ENCODE results near the gene ITM2C. TPM values are rescaled to one million over a fixed set of nuclear protein-coding genes. Genes with fewer than 3 reads are reported as not detected.
A peak's percentile ranks its signal among the peaks of the same experiment; 100 is the strongest.

The ITM2C gene
- total and polyA plus RNA-seq, 2 donors (not counting 1 experiment from before 2014, with no cell fraction given): 36.9 to 62.8 TPM

- peak overlapping the region in 4 of 5 experiments; percentile 33 to 57 (median 40) for H3K4me3 ChIP-seq (ENCODE audit: control extremely low read depth in 1 of 5, extremely low read depth in 1 of 5, insufficient read depth in 1 of 5, low read depth in 2 of 5, low read length in 4 of 5)
- peaks cover 93 to 96% of the 10 kb centered on the region in 2 donors for H3K4me1 ChIP-seq (ENCODE audit: control insufficient read depth in 2 of 2, insufficient read depth in 2 of 2, low read length in 2 of 2)
- peak overlapping the region; percentile 48 for H2AFZ ChIP-seq (ENCODE audit: insufficient read depth, low read depth, low read length, poor library complexity, severe bottlenecking)
- WGBS (ENCODE audit: insufficient coverage): 6% methylated on average over 11 of the region's 13 CpGs
- H3K27me3 ChIP-seq (replicated peaks in 1 of 4; ENCODE audit: control extremely low read depth in 1 of 4, control insufficient read depth in 3 of 4, insufficient read depth in 4 of 4, low read length in 3 of 4): no peaks in the 10 kb centered on the region
- H3K27ac ChIP-seq (ENCODE audit: low read length in 2 of 2): peak overlapping the region; percentile 90 to 99
- H3K9me3 ChIP-seq (ENCODE audit: control extremely low read depth in 1 of 3, control insufficient read depth in 2 of 3, insufficient read depth in 1 of 3, low read length in 2 of 3): peaks cover 0 to 7% (median 0%) of the 10 kb centered on the region in 3 donors
- H3K9me3 Mint-ChIP-seq (ENCODE audit: insufficient read depth): no peaks in the 10 kb centered on the region
- H3K9ac ChIP-seq (ENCODE audit: low read length): peak overlapping the region; percentile 59
- DNase-seq (peak; percentile 88), ATAC-seq (ENCODE audit: low read depth) (peak; percentile 77)
- peaks cover 53% of the 10 kb centered on the region for H3K79me2 ChIP-seq (ENCODE audit: control insufficient read depth, insufficient read depth, low read length)
- H3K27ac Mint-ChIP-seq: peak overlapping the region; percentile 87
- H3K4me3 Mint-ChIP-seq: peak overlapping the region; percentile 80
- no peaks in the 10 kb centered on the region for H4K20me1 ChIP-seq (ENCODE audit: control insufficient read depth, insufficient read depth, low read length, poor library complexity, severe bottlenecking)
- H3K27me3 Mint-ChIP-seq: no peaks in the 10 kb centered on the region
- POLR2A ChIA-PET: interaction anchor here (0.5 to 1.1 kb wide), 2 partner anchors 9 to 33 kb away, joined by 3 to 4 read pairs; partner anchors contain the start of gene ITM2C
- peaks cover 72% of the 10 kb centered on the region for H3K4me1 Mint-ChIP-seq
- H3K4me2 ChIP-seq (replicated peaks; ENCODE audit: low read depth, low read length, poor library complexity, severe bottlenecking): peak overlapping the region; percentile 85
- TF ChIP-seq EZH2 (IDR thresholded peaks at IDR 0.05; ENCODE audit: borderline replicate concordance, insufficient read depth, low read depth, low read length, poor library complexity, severe bottlenecking): no peak
- TF ChIP-seq CTCF (IDR thresholded peaks at IDR 0.05): no peak
- peaks cover 0 to 19% of the 10 kb centered on the region in 2 experiments for H3K36me3 ChIP-seq (replicated peaks in 1 of 2; ENCODE audit: control extremely low read depth in 1 of 2, control insufficient read depth in 1 of 2, extremely low read depth in 1 of 2, insufficient read depth in 2 of 2, low read length in 1 of 2)
- intact Hi-C loops (cut with micrococcal nuclease): loop anchor here (1.0 to 10.0 kb wide), 2 partner anchors 9 to 521 kb away; partner anchors contain the start of gene B3GNT7
- CTCF ChIA-PET: interaction anchor here (0.9 to 2.6 kb wide), 5 partner anchors 10 to 113 kb away, joined by 3 to 21 read pairs (median 4); partner anchors contain the start of gene ITM2C
Measured at GRCh38 chr2:230873661-230874401, 9.1 kb downstream of the ITM2C start.
